ENCODE results near the gene C20orf202. TPM values are rescaled to one million over a fixed set of nuclear protein-coding genes. Genes with fewer than 3 reads are reported as not detected.

C20orf202 gene
- total RNA-seq, 1 experiment from 2014 or later = not detected

- TF ChIP-seq REST (IDR thresholded peaks at IDR 0.05; ENCODE audit: low read depth) (no peak), FOSL1 (IDR thresholded peaks at IDR 0.05; ENCODE audit: low read depth) (no peak), YY1 (IDR thresholded peaks at IDR 0.05; ENCODE audit: extremely low read depth, insufficient replicate concordance, low read depth, low read length) (no peak), CTCF (IDR thresholded peaks at IDR 0.05 in 2 of 3, conservative IDR thresholded peaks at IDR 0.05 in 1 of 3; ENCODE audit: borderline replicate concordance in 1 of 3, insufficient read depth in 1 of 3, low read depth in 2 of 3, low read length in 2 of 3) (no peak), RAD21 (IDR thresholded peaks at IDR 0.05; ENCODE audit: low read depth) (no peak), EZH2phosphoT487 (IDR thresholded peaks at IDR 0.05; ENCODE audit: borderline replicate concordance) (no peak), SRF (IDR thresholded peaks at IDR 0.05; ENCODE audit: low read depth) (no peak), POLR2AphosphoS5 (IDR thresholded peaks at IDR 0.05; ENCODE audit: low read depth, low read length) (no peak), ATF3 (IDR thresholded peaks at IDR 0.05) (no peak), MAX (IDR thresholded peaks at IDR 0.05) (no peak), SP1 (IDR thresholded peaks at IDR 0.05; ENCODE audit: low read depth) (no peak), POLR2A (IDR thresholded peaks at IDR 0.05; ENCODE audit: borderline replicate concordance, extremely low read depth, insufficient read depth, insufficient read length) (no peak)
Observed at GRCh38 chr20:1205802-1206201, 2.5 kb downstream of the C20orf202 start.

More at GRCh38 chr20:1205802-1206201, 2.5 kb downstream of the C20orf202 start:
- H3K36me3 ChIP-seq (ENCODE audit: control insufficient read depth in 1 of 2, insufficient read depth in 2 of 2, low read length in 2 of 2) = no peaks in the 10 kb centered on the region
- no peak overlapping the region for H3K4me3 ChIP-seq (replicated peaks in 1 of 2; ENCODE audit: low read depth in 1 of 2, low read length in 2 of 2)
- H3K27me3 ChIP-seq (ENCODE audit: insufficient read depth, low read length) = peaks cover 11% of the 10 kb centered on the region
- no peak overlapping the region for H3K27ac ChIP-seq (ENCODE audit: low read depth, low read length)
- no peak overlapping the region for H3K4me2 ChIP-seq (ENCODE audit: low read length)
- intact Hi-C loops (cut with micrococcal nuclease) = no loop called here
- no peak overlapping the region for H2AFZ ChIP-seq (ENCODE audit: low read depth, low read length, poor library complexity, severe bottlenecking)
- RAD21 ChIA-PET (ENCODE audit: low non-redundant PET in 1 of 2, low total read pairs in 2 of 2, uncharacterized antibody in 2 of 2, unreplicated experiment in 2 of 2) = no interaction called here
- no peaks in the 10 kb centered on the region for H4K20me1 ChIP-seq (ENCODE audit: insufficient read depth)
- H3K9me3 ChIP-seq (ENCODE audit: control insufficient read depth in 1 of 2, insufficient read depth in 1 of 2, low read depth in 1 of 2, low read length in 2 of 2) = no peaks in the 10 kb centered on the region
- CTCF ChIA-PET = no interaction called here
- no peaks in the 10 kb centered on the region for H3K9me2 ChIP-seq (ENCODE audit: insufficient read depth)
- no peaks in the 10 kb centered on the region for H3K79me2 ChIP-seq (ENCODE audit: insufficient read depth, low read length)
- POLR2A ChIA-PET = no interaction called here
- BruUV-seq (replicated peaks) = no TSS peak
- ATAC-seq (no peak), DNase-seq (ENCODE audit: low read depth, low spot score) (no peak)
- H3K9ac ChIP-seq (ENCODE audit: low read length) = no peak overlapping the region
- H3K4me1 ChIP-seq (ENCODE audit: control insufficient read depth in 1 of 2, insufficient read depth in 2 of 2, low read length in 2 of 2) = peaks cover 0 to 9% of the 10 kb centered on the region in 2 experiments; a peak in 1 of 4 replicates

All from HCT116 (cell line).